HepG2 (cell line): ENCODE results near the gene FOXN3. TPM values are rescaled to one million over a fixed set of nuclear protein-coding genes. Genes with fewer than 3 reads are reported as not detected.

Experiments
- ATAC-seq: fragments of 200-7000 bp; cut with Tn5 transposase; 3 replicates; pipeline ENCODE4 v1.9.1; 2020; ENCODE audit warnings: mild to moderate bottlenecking, moderate library complexity
- BruUV-seq: library from RNA; stranded (reverse); fragments of 400-500 nt; replicated peaks from 2 replicates; lab custom pipeline; 2021; lab: Mats Ljungman, UMichigan
- CTCF ChIA-PET: fragments of 300-600 bp; formaldehyde crosslinking; extraction: SDS; loops from one replicate; lab custom pipeline; 2021; ENCODE audit warnings: low total read pairs, inconsistent platforms, low intra/inter-chr PET ratio; lab: Yijun Ruan, JAX
- POLR2A ChIA-PET: fragments of 350-600 bp; sonication (Branson Sonifier 250); formaldehyde crosslinking; loops from one replicate; lab custom pipeline; 2020; ENCODE audit warnings: antibody characterized with exemption, inconsistent platforms; lab: Yijun Ruan, JAX
- DNase-seq: peaks from one replicate; pipeline ENCODE4 v3.0.0-alpha.2; 2015; ENCODE audit warnings: low spot score
- FAIRE-seq: peaks from 3 replicates; lab custom pipeline; 2011; peaks lifted over from hg19 to GRCh38; lab: Jason Lieb, UNC
- H2AFZ ChIP-seq: one replicate; pipeline ENCODE4 v1.6.1; 2011; ENCODE audit warnings: low read length, inconsistent platforms
- H3K27ac ChIP-seq: fragments of 300-600 bp; 3 replicates; pipeline ENCODE4 v1.8.0; 2011; ENCODE audit warnings: mixed run types, mild to moderate bottlenecking, mixed read lengths, low read length, inconsistent platforms; ENCODE audit not compliant: insufficient read depth; ENCODE audit errors: extremely low read length
- H3K27me3 ChIP-seq, 2 experiments: fragments of 200-600 bp in 1 of 2; 2 replicates in 1 of 2; 3 replicates in 1 of 2; pipeline versions ENCODE4 v1.6.0 to v1.8.0; 2011; ENCODE audit warnings: low read length in 2 of 2, mild to moderate bottlenecking in 2 of 2, moderate library complexity in 2 of 2, inconsistent platforms in 1 of 2; ENCODE audit not compliant: insufficient read depth in 2 of 2, control insufficient read depth in 1 of 2
- H3K36me3 ChIP-seq, 2 experiments: fragments of 200-600 bp in 1 of 2; replicated peaks in 1 of 2; 2 replicates in 1 of 2; 3 replicates in 1 of 2; pipeline versions ENCODE4 v1.5.1 to v1.8.0; 2011; ENCODE audit warnings: low read length in 2 of 2, inconsistent platforms in 1 of 2; ENCODE audit not compliant: insufficient read depth in 2 of 2, control insufficient read depth in 1 of 2
- H3K4me1 ChIP-seq: 2 replicates; pipeline ENCODE4 v1.5.1; 2012; ENCODE audit warnings: low read length, inconsistent platforms; ENCODE audit not compliant: insufficient read depth
- H3K4me2 ChIP-seq: 2 replicates; pipeline ENCODE4 v1.6.0; 2011; ENCODE audit warnings: low read depth, low read length, inconsistent platforms
- H3K4me3 ChIP-seq, 3 experiments: fragments of 200-600 bp in 1 of 3; sonication (generic), shearing (Covaris generic) in 1 of 3; replicated peaks in 1 of 3; 2 replicates each; pipeline ENCODE4 v1.5.1; 2011 to 2016; ENCODE audit warnings: low read length in 3 of 3, inconsistent platforms in 2 of 3, low read depth in 2 of 3, mild to moderate bottlenecking in 2 of 3, control low read depth in 1 of 3, mixed read lengths in 1 of 3; ENCODE audit not compliant: insufficient read depth in 1 of 3
- H3K79me2 ChIP-seq: one replicate; pipeline ENCODE4 v1.6.1; 2011; ENCODE audit warnings: low read length, inconsistent platforms; ENCODE audit not compliant: insufficient read depth
- H3K9ac ChIP-seq: 2 replicates; pipeline ENCODE4 v1.6.0; 2011; ENCODE audit warnings: mild to moderate bottlenecking, low read depth, low read length, inconsistent platforms; ENCODE audit not compliant: insufficient read depth
- H3K9me3 ChIP-seq: 2 replicates; pipeline ENCODE4 v1.5.1; 2012; ENCODE audit warnings: mild to moderate bottlenecking, low read length
- H4K20me1 ChIP-seq: 2 replicates; pipeline ENCODE4 v1.6.0; 2011; ENCODE audit warnings: inconsistent platforms, mild to moderate bottlenecking, low read length, moderate library complexity; ENCODE audit not compliant: insufficient read depth
- JUN ChIP-seq: sonication (generic); formaldehyde crosslinking; IDR thresholded peaks from 2 replicates; pipeline ENCODE4 v1.4.0; 2020; ENCODE audit warnings: mild to moderate bottlenecking, missing genetic modification reagents
- MBD4 ChIP-seq: IDR thresholded peaks from 2 replicates; pipeline ENCODE4 v1.6.1; 2012; ENCODE audit warnings: low read length, inconsistent platforms, borderline replicate concordance
- RBM22 ChIP-seq: fragments of 200-400 bp; formaldehyde crosslinking; optimal IDR thresholded peaks from 2 replicates; pipeline ENCODE3; 2017; ENCODE audit warnings: mild to moderate bottlenecking, low read length, moderate library complexity
- ZNF331 ChIP-seq: sonication (generic); formaldehyde crosslinking; IDR thresholded peaks from 2 replicates; pipeline ENCODE4 v1.4.0; 2020; ENCODE audit warnings: missing genetic modification reagents
- WGBS: methylation state at CpG from one replicate; pipeline ENCODE4 v1.1.6; 2017; ENCODE audit warnings: low lambda C conversion rate; 5-methylcytosine and 5-hydroxymethylcytosine counted together
- in situ Hi-C: cut with HindIII; loops from 2 replicates; pipeline ENCODE4 v1.10.0; 2017; ENCODE audit warnings: low pct_unique_long_range_greater_than_20kb; ENCODE audit not compliant: extremely low pct_ligation_motif_present
- intact Hi-C: fragments of 100-400 bp; cut with micrococcal nuclease; formaldehyde crosslinking; loops from one replicate; pipeline ENCODE4 v1.10.0; 2022; ENCODE audit not compliant: unreplicated experiment
- polyA plus RNA-seq, 8 experiments: library from polyadenylated mRNA; depleted of rRNA in 3 of 8; stranded (reverse) in 7 of 8; unstranded in 1 of 8; fragments of >200 nt; fragmentation: Illumina TruSeq in 4 of 8; extraction: Trizol in 4 of 8; gene quantifications; 2 replicates each; pipeline versions ENCODE4 v1.2.1 to v1.2.3, GENCODE V29; 2011 to 2016; ENCODE audit warnings: low read depth in 4 of 8, missing spikeins in 1 of 8, mixed read lengths in 1 of 8; ENCODE audit not compliant: insufficient read depth in 1 of 8
- total RNA-seq, 5 experiments: library from RNA; depleted of rRNA; stranded (reverse); fragments of >200 nt; fragmentation: Illumina TruSeq; extraction: Trizol; gene quantifications; 2 replicates each; pipeline ENCODE4 v1.2.3, GENCODE V29; 2016; ENCODE audit warnings: low read depth in 1 of 5

FOXN3 gene
- total and polyA plus RNA-seq, 2 of the 13 experiments (the other 11 are each of a cell fraction or from before 2014, with no cell fraction given) = 32.4 to 70.2 TPM

GRCh38 chr14:89302396-89302950 is 114.6 kb downstream of the FOXN3 start:
- TSS peak; percentile 33 for BruUV-seq
- H3K27me3 ChIP-seq = no peaks in the 10 kb centered on the region
- ChIA-PET CTCF (no interaction called here), POLR2A (no interaction called here)
- no peak overlapping the region for H3K27ac ChIP-seq
- no peak for DNase-seq
- peak; percentile 44; the same call in 1 of the 2 replicates for TF ChIP-seq ZNF331
- no peak for TF ChIP-seq JUN (CRISPR knock-in tag)
- no peaks in the 10 kb centered on the region for H3K9me3 ChIP-seq
- peaks cover 9% of the 10 kb centered on the region; the same call in 1 of the 2 replicates for H4K20me1 ChIP-seq
- intact Hi-C loops (no loop called here), in situ Hi-C loops (no loop called here)
- 97% methylated on average over 7 of the region's 7 CpGs for WGBS
- H3K4me1 ChIP-seq = peaks cover 13% of the 10 kb centered on the region; the same call in 1 of the 2 replicates
- H3K36me3 ChIP-seq = peaks cover 21 to 40% of the 10 kb centered on the region in 2 experiments; a peak in 4 of 5 replicates
- H3K4me2 ChIP-seq = no peak overlapping the region
- H3K9ac ChIP-seq = no peak overlapping the region
- H3K79me2 ChIP-seq = peaks cover 30% of the 10 kb centered on the region
- FAIRE-seq = no peak
- H3K4me3 ChIP-seq = no peak overlapping the region
- no peak overlapping the region for H2AFZ ChIP-seq
- no peak for ATAC-seq

GRCh38 chr14:89299587-89299986 is 117.4 kb downstream of the FOXN3 start:
- BruUV-seq = no TSS peak
- H3K36me3 ChIP-seq = peaks cover 23 to 46% of the 10 kb centered on the region in 2 experiments
- no peak for DNase-seq
- H3K4me2 ChIP-seq = no peak overlapping the region
- no peak overlapping the region for H2AFZ ChIP-seq
- TF ChIP-seq MBD4 (no peak), RBM22 (peak; percentile 64)
- no peak overlapping the region for H3K4me3 ChIP-seq
- no peak for FAIRE-seq
- H3K27ac ChIP-seq = no peak overlapping the region
- intact Hi-C loops (no loop called here), in situ Hi-C loops (no loop called here)
- POLR2A ChIA-PET = no interaction called here
- ATAC-seq = no peak
- H4K20me1 ChIP-seq = peaks cover 9% of the 10 kb centered on the region; the same call in 1 of the 2 replicates
- H3K27me3 ChIP-seq = no peaks in the 10 kb centered on the region
- whole genome bisulfite sequencing = 100% methylated on average over 2 of the region's 4 CpGs
- no peak overlapping the region for H3K9ac ChIP-seq
- peaks cover 44% of the 10 kb centered on the region for H3K79me2 ChIP-seq
- H3K9me3 ChIP-seq = no peaks in the 10 kb centered on the region
- peaks cover 24% of the 10 kb centered on the region for H3K4me1 ChIP-seq
- CTCF ChIA-PET = no interaction called here
